Right atrium auricular region (tissue), 2 donors: ENCODE measurements around the gene MRPS26. TPM values are rescaled to one million over a fixed set of nuclear protein-coding genes. Genes with fewer than 3 reads are reported as not detected.
A peak's percentile ranks its signal among the peaks of the same experiment; 100 is the strongest.

ENCODE experiments used
- DNase-seq: peaks from one replicate; pipeline ENCODE4 v3.0.0-alpha.2; 2019; ENCODE audit warnings: low spot score
- H3K27ac ChIP-seq, 2 donors: fragments of 200-600 bp; sonication (generic); 1 replicate in 1 of 2; 2 replicates in 1 of 2; pipeline ENCODE4 v1.5.1; 2016 to 2019
- H3K27me3 ChIP-seq, 2 donors: fragments of 200-600 bp; sonication (generic); one replicate each; pipeline versions ENCODE4 v1.5.1 to v1.6.0; 2017 to 2019
- H3K36me3 ChIP-seq: fragments of 200-600 bp; sonication (generic); one replicate; pipeline ENCODE4 v1.5.1; 2016
- H3K4me1 ChIP-seq, 2 donors: fragments of 200-600 bp; sonication (generic); one replicate each; pipeline versions ENCODE4 v1.5.1 to v1.6.0; 2017 to 2019
- H3K4me3 ChIP-seq, 2 donors: fragments of 200-600 bp; sonication (generic); 1 replicate in 1 of 2; 2 replicates in 1 of 2; pipeline ENCODE4 v1.5.1; 2017 to 2019; ENCODE audit warnings: mild to moderate bottlenecking in 1 of 2, moderate library complexity in 1 of 2
- H3K9me3 ChIP-seq, 2 donors: fragments of 200-600 bp; sonication (generic); one replicate each; pipeline ENCODE4 v1.5.1; 2019
- CTCF ChIP-seq, 2 donors: fragments of 200-600 bp; sonication (generic); IDR thresholded peaks; one replicate each; pipeline ENCODE4 v1.5.1; 2019; ENCODE audit warnings: antibody characterized with exemption in 2 of 2
- total RNA-seq, 2 donors: library from RNA; depleted of rRNA; stranded (reverse); fragments of >200 nt; gene quantifications; one replicate each; pipeline ENCODE4 v1.1.0, GENCODE V29; 2016

MRPS26 gene
- total RNA-seq, 2 donors from 2014 or later = 44.7 to 45.4 TPM

- no peak for DNase-seq
- H3K4me1 ChIP-seq = peaks cover 0 to 17% of the 10 kb centered on the region in 2 donors
- H3K4me3 ChIP-seq = no peak overlapping the region
- TF ChIP-seq CTCF (IDR thresholded peaks at IDR 0.05) = no peak
- H3K27ac ChIP-seq = no peak overlapping the region
- no peaks in the 10 kb centered on the region for H3K9me3 ChIP-seq
- H3K27me3 ChIP-seq = peaks cover 0 to 5% of the 10 kb centered on the region in 2 donors
- H3K36me3 ChIP-seq = no peaks in the 10 kb centered on the region
Measured at GRCh38 chr20:3068986-3069900, 23.4 kb downstream of the MRPS26 start.

GRCh38 chr20:3070725-3071124 is 24.9 kb downstream of the MRPS26 start:
- Histone ChIP-seq H3K4me1 (peaks cover 0 to 17% of the 10 kb centered on the region in 2 donors), H3K9me3 (no peaks in the 10 kb centered on the region), H3K4me3 (no peak overlapping the region), H3K36me3 (no peaks in the 10 kb centered on the region), H3K27me3 (peaks cover 0 to 5% of the 10 kb centered on the region in 2 donors), H3K27ac (no peak overlapping the region)
- TF ChIP-seq CTCF (IDR thresholded peaks at IDR 0.05) = no peak
- no peak for DNase-seq

GRCh38 chr20:3071266-3071609 is 25.4 kb downstream of the MRPS26 start:
- H3K4me3 ChIP-seq = peak overlapping the region; percentile 33 to 59
- H3K27ac ChIP-seq = no peak overlapping the region
- DNase-seq = no peak
- H3K9me3 ChIP-seq = no peaks in the 10 kb centered on the region
- TF ChIP-seq CTCF (IDR thresholded peaks at IDR 0.05) = no peak
- no peaks in the 10 kb centered on the region for H3K36me3 ChIP-seq
- H3K27me3 ChIP-seq = peaks cover 0 to 5% of the 10 kb centered on the region in 2 donors
- peaks cover 0 to 17% of the 10 kb centered on the region in 2 donors for H3K4me1 ChIP-seq

GRCh38 chr20:3071610-3072529 is 26.0 kb downstream of the MRPS26 start, which contains the start of gene OXT:
TSS of gene OXT (plus strand) at chr20:3071620. CDS start at chr20:3071656, 36 bp downstream.
- H3K4me3 ChIP-seq = peak within 1 kb of the TSS; percentile 33 to 59

More at GRCh38 chr20:3071610-3072529, 26.0 kb downstream of the MRPS26 start, which contains the start of gene OXT:
- H3K27ac ChIP-seq = no peak within 1 kb of the TSS
- peaks cover 0 to 17% of the 10 kb centered on the region in 2 donors for H3K4me1 ChIP-seq
- TF ChIP-seq CTCF (IDR thresholded peaks at IDR 0.05) = no peak
- DNase-seq = no peak
- no peaks in the 10 kb centered on the region for H3K9me3 ChIP-seq
- no peaks in the 10 kb centered on the region for H3K36me3 ChIP-seq
- peaks cover 0 to 5% of the 10 kb centered on the region in 2 donors for H3K27me3 ChIP-seq
